MM.1S (cell line): Measurements from ENCODE around the gene PLCB4.

Experiments
- EZH2 ChIP-seq: fragments of 300-600 bp; sonication (generic); optimal IDR thresholded peaks from 2 replicates; pipeline ENCODE3; 2017; ENCODE audit warnings: low read depth, mild to moderate bottlenecking, antibody characterized with exemption, low read length, mixed read lengths
- EZH2phosphoT487 ChIP-seq: fragments of 300-600 bp; sonication (generic); IDR thresholded peaks from 2 replicates; pipeline ENCODE4 v1.6.1; 2018; ENCODE audit warnings: antibody characterized with exemption, low read length
- TF ChIP-seq, protein P1 (sequence below): fragments of 300-600 bp; sonication (generic); IDR thresholded peaks from 2 replicates; pipeline ENCODE4 v1.5.1; 2016; ENCODE audit warnings: antibody characterized with exemption, low read length, mixed read lengths

- TF ChIP-seq, protein P1, sequence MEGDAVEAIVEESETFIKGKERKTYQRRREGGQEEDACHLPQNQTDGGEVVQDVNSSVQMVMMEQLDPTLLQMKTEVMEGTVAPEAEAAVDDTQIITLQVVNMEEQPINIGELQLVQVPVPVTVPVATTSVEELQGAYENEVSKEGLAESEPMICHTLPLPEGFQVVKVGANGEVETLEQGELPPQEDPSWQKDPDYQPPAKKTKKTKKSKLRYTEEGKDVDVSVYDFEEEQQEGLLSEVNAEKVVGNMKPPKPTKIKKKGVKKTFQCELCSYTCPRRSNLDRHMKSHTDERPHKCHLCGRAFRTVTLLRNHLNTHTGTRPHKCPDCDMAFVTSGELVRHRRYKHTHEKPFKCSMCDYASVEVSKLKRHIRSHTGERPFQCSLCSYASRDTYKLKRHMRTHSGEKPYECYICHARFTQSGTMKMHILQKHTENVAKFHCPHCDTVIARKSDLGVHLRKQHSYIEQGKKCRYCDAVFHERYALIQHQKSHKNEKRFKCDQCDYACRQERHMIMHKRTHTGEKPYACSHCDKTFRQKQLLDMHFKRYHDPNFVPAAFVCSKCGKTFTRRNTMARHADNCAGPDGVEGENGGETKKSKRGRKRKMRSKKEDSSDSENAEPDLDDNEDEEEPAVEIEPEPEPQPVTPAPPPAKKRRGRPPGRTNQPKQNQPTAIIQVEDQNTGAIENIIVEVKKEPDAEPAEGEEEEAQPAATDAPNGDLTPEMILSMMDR = no peak
- TF ChIP-seq EZH2 (no peak), EZH2phosphoT487 (no peak)
These were observed 346.5 kb downstream of the PLCB4 start for GRCh38 chr20:9415426-9415825.
